ENCODE measurements around the gene PDE4D.

Gene PDE4D

GRCh38 chr5:59027145-59027907, 866.2 kb downstream of the PDE4D start:
- no peaks in the 10 kb centered on the region for H3K27me3 ChIP-seq (ENCODE audit: control insufficient read depth, insufficient read depth, low read length)
- no peak overlapping the region for H3K4me3 ChIP-seq (ENCODE audit: low read length)
- no peak overlapping the region for H3K9ac ChIP-seq (ENCODE audit: low read length)
- H3K36me3 ChIP-seq (ENCODE audit: control insufficient read depth, insufficient read depth, low read length), result no peaks in the 10 kb centered on the region
- no peaks in the 10 kb centered on the region for H3K4me1 ChIP-seq (ENCODE audit: control insufficient read depth, insufficient read depth, low read length)
- no peaks in the 10 kb centered on the region for H3K9me3 ChIP-seq (ENCODE audit: control insufficient read depth, low read length)

- H3K27me3 ChIP-seq (ENCODE audit: control insufficient read depth, insufficient read depth, low read length), result no peaks in the 10 kb centered on the region
- H3K4me1 ChIP-seq (ENCODE audit: control insufficient read depth, insufficient read depth, low read length), result peaks cover 3% of the 10 kb centered on the region
- no peak overlapping the region for H3K4me3 ChIP-seq (ENCODE audit: low read length)
- no peak overlapping the region for H3K9ac ChIP-seq (ENCODE audit: low read length)
- H3K36me3 ChIP-seq (ENCODE audit: control insufficient read depth, insufficient read depth, low read length), result no peaks in the 10 kb centered on the region
- H3K9me3 ChIP-seq (ENCODE audit: control insufficient read depth, low read length), result no peaks in the 10 kb centered on the region
Observed at GRCh38 chr5:59025734-59026133, 867.8 kb downstream of the PDE4D start.

- H3K9ac ChIP-seq (ENCODE audit: low read length), result no peak overlapping the region
- H3K4me1 ChIP-seq (ENCODE audit: control insufficient read depth, insufficient read depth, low read length), result peaks cover 3% of the 10 kb centered on the region
- H3K27me3 ChIP-seq (ENCODE audit: control insufficient read depth, insufficient read depth, low read length), result no peaks in the 10 kb centered on the region
- no peak overlapping the region for H3K4me3 ChIP-seq (ENCODE audit: low read length)
- H3K9me3 ChIP-seq (ENCODE audit: control insufficient read depth, low read length), result no peaks in the 10 kb centered on the region
- no peaks in the 10 kb centered on the region for H3K36me3 ChIP-seq (ENCODE audit: control insufficient read depth, insufficient read depth, low read length)
Observed at GRCh38 chr5:59021837-59022514, 871.5 kb downstream of the PDE4D start.

GRCh38 chr5:59021286-59021673, 872.2 kb downstream of the PDE4D start:
- no peaks in the 10 kb centered on the region for H3K36me3 ChIP-seq (ENCODE audit: control insufficient read depth, insufficient read depth, low read length)
- H3K4me1 ChIP-seq (ENCODE audit: control insufficient read depth, insufficient read depth, low read length), result peaks cover 3% of the 10 kb centered on the region
- H3K9ac ChIP-seq (ENCODE audit: low read length), result no peak overlapping the region
- no peaks in the 10 kb centered on the region for H3K27me3 ChIP-seq (ENCODE audit: control insufficient read depth, insufficient read depth, low read length)
- no peak overlapping the region for H3K4me3 ChIP-seq (ENCODE audit: low read length)
- no peaks in the 10 kb centered on the region for H3K9me3 ChIP-seq (ENCODE audit: control insufficient read depth, low read length)

- no peaks in the 10 kb centered on the region for H3K27me3 ChIP-seq (ENCODE audit: control insufficient read depth, insufficient read depth, low read length)
- H3K36me3 ChIP-seq (ENCODE audit: control insufficient read depth, insufficient read depth, low read length), result no peaks in the 10 kb centered on the region
- H3K9ac ChIP-seq (ENCODE audit: low read length), result no peak overlapping the region
- no peaks in the 10 kb centered on the region for H3K9me3 ChIP-seq (ENCODE audit: control insufficient read depth, low read length)
- no peak overlapping the region for H3K4me3 ChIP-seq (ENCODE audit: low read length)
- H3K4me1 ChIP-seq (ENCODE audit: control insufficient read depth, insufficient read depth, low read length), result peaks cover 3% of the 10 kb centered on the region
Observed at GRCh38 chr5:59020611-59021285, 872.8 kb downstream of the PDE4D start.

GRCh38 chr5:59019078-59019477, 874.4 kb downstream of the PDE4D start:
- H3K4me3 ChIP-seq (ENCODE audit: low read length), result no peak overlapping the region
- H3K36me3 ChIP-seq (ENCODE audit: control insufficient read depth, insufficient read depth, low read length), result no peaks in the 10 kb centered on the region
- H3K27me3 ChIP-seq (ENCODE audit: control insufficient read depth, insufficient read depth, low read length), result no peaks in the 10 kb centered on the region
- H3K9me3 ChIP-seq (ENCODE audit: control insufficient read depth, low read length), result no peaks in the 10 kb centered on the region
- no peak overlapping the region for H3K9ac ChIP-seq (ENCODE audit: low read length)
- peaks cover 3% of the 10 kb centered on the region for H3K4me1 ChIP-seq (ENCODE audit: control insufficient read depth, insufficient read depth, low read length)

GRCh38 chr5:59016925-59017324, 876.6 kb downstream of the PDE4D start:
- Histone ChIP-seq H3K4me3 (ENCODE audit: low read length) (no peak overlapping the region), H3K27me3 (ENCODE audit: control insufficient read depth, insufficient read depth, low read length) (no peaks in the 10 kb centered on the region), H3K4me1 (ENCODE audit: control insufficient read depth, insufficient read depth, low read length) (peaks cover 3% of the 10 kb centered on the region), H3K9ac (ENCODE audit: low read length) (no peak overlapping the region), H3K9me3 (ENCODE audit: control insufficient read depth, low read length) (no peaks in the 10 kb centered on the region), H3K36me3 (ENCODE audit: control insufficient read depth, insufficient read depth, low read length) (no peaks in the 10 kb centered on the region)

GRCh38 chr5:59008816-59009473, 884.6 kb downstream of the PDE4D start:
- no peaks in the 10 kb centered on the region for H3K27me3 ChIP-seq (ENCODE audit: control insufficient read depth, insufficient read depth, low read length)
- H3K9ac ChIP-seq (ENCODE audit: low read length), result no peak overlapping the region
- no peaks in the 10 kb centered on the region for H3K9me3 ChIP-seq (ENCODE audit: control insufficient read depth, low read length)
- no peaks in the 10 kb centered on the region for H3K4me1 ChIP-seq (ENCODE audit: control insufficient read depth, insufficient read depth, low read length)
- H3K36me3 ChIP-seq (ENCODE audit: control insufficient read depth, insufficient read depth, low read length), result no peaks in the 10 kb centered on the region
- no peak overlapping the region for H3K4me3 ChIP-seq (ENCODE audit: low read length)

- Histone ChIP-seq H3K27me3 (ENCODE audit: control insufficient read depth, insufficient read depth, low read length) (no peaks in the 10 kb centered on the region), H3K4me3 (ENCODE audit: low read length) (no peak overlapping the region), H3K36me3 (ENCODE audit: control insufficient read depth, insufficient read depth, low read length) (no peaks in the 10 kb centered on the region), H3K9ac (ENCODE audit: low read length) (no peak overlapping the region), H3K4me1 (ENCODE audit: control insufficient read depth, insufficient read depth, low read length) (no peaks in the 10 kb centered on the region), H3K9me3 (ENCODE audit: control insufficient read depth, low read length) (no peaks in the 10 kb centered on the region)
Observed at GRCh38 chr5:59007460-59008063, 886.0 kb downstream of the PDE4D start.

GRCh38 chr5:59005934-59006701, 887.4 kb downstream of the PDE4D start:
- H3K27me3 ChIP-seq (ENCODE audit: control insufficient read depth, insufficient read depth, low read length), result no peaks in the 10 kb centered on the region
- no peaks in the 10 kb centered on the region for H3K4me1 ChIP-seq (ENCODE audit: control insufficient read depth, insufficient read depth, low read length)

GRCh38 chr5:59003641-59004040, 889.9 kb downstream of the PDE4D start:
- Histone ChIP-seq H3K36me3 (ENCODE audit: control insufficient read depth, insufficient read depth, low read length) (no peaks in the 10 kb centered on the region), H3K4me1 (ENCODE audit: control insufficient read depth, insufficient read depth, low read length) (no peaks in the 10 kb centered on the region), H3K9me3 (ENCODE audit: control insufficient read depth, low read length) (no peaks in the 10 kb centered on the region), H3K27me3 (ENCODE audit: control insufficient read depth, insufficient read depth, low read length) (no peaks in the 10 kb centered on the region), H3K9ac (ENCODE audit: low read length) (no peak overlapping the region), H3K4me3 (ENCODE audit: low read length) (no peak overlapping the region)

More at GRCh38 chr5:59005934-59006701, 887.4 kb downstream of the PDE4D start:
- H3K9me3 ChIP-seq (ENCODE audit: control insufficient read depth, low read length), result no peaks in the 10 kb centered on the region
- no peaks in the 10 kb centered on the region for H3K36me3 ChIP-seq (ENCODE audit: control insufficient read depth, insufficient read depth, low read length)
- H3K4me3 ChIP-seq (ENCODE audit: low read length), result no peak overlapping the region
- no peak overlapping the region for H3K9ac ChIP-seq (ENCODE audit: low read length)

All from mucosa of stomach (tissue), 1 donor.